ENCODE data around the gene CHD9.
A peak's percentile ranks its signal among the peaks of the same experiment; 100 is the strongest.

Gene CHD9

GRCh38 chr16:53054670-53055485 is at the start of gene CHD9:
TSS of gene CHD9 (plus strand) at chr16:53054991. CDS start at chr16:53156090, 101,099 bp downstream.
- Histone ChIP-seq H3K4me3 (ENCODE audit: insufficient read depth, low read length, poor library complexity, severe bottlenecking) (peak within 1 kb of the TSS; percentile 74), H3K27me3 (ENCODE audit: low read length) (no peaks in the 10 kb centered on the region), H3K9me2 (replicated peaks; ENCODE audit: insufficient read depth, low read length) (no peaks in the 10 kb centered on the region), H3K79me2 (ENCODE audit: insufficient read depth, low read length) (peaks cover 45% of the 10 kb centered on the region), H4K20me1 (ENCODE audit: low read depth, low read length) (no peaks in the 10 kb centered on the region), H2AFZ (ENCODE audit: low read depth, low read length, severe bottlenecking) (peak within 1 kb of the TSS; percentile 100), H3K9ac (ENCODE audit: low read length) (peak within 1 kb of the TSS; percentile 73), H3F3A (ENCODE audit: insufficient read depth) (no peaks in the 10 kb centered on the region), H3K9me3 (ENCODE audit: insufficient read depth, low read length) (no peaks in the 10 kb centered on the region), H3K27ac (ENCODE audit: low read depth, low read length) (peak within 1 kb of the TSS; percentile 37), H3K36me3 (ENCODE audit: low read length) (no peaks in the 10 kb centered on the region), H3K4me2 (ENCODE audit: low read depth, low read length, poor library complexity, severe bottlenecking) (peak within 1 kb of the TSS; percentile 89)
- peak; percentile 93 for TF ChIP-seq CTCF (IDR thresholded peaks at IDR 0.05; ENCODE audit: insufficient read depth, low read length, poor library complexity, severe bottlenecking)
- no peak for TF ChIP-seq EZH2phosphoT487 (conservative IDR thresholded peaks at IDR 0.05; ENCODE audit: low read length)

GRCh38 chr16:53007095-53007494 is 47.7 kb upstream of the CHD9 start:
- H3K79me2 ChIP-seq (ENCODE audit: insufficient read depth, low read length) = no peaks in the 10 kb centered on the region
- no peaks in the 10 kb centered on the region for H3K9me2 ChIP-seq (replicated peaks; ENCODE audit: insufficient read depth, low read length)
- H3K27me3 ChIP-seq (ENCODE audit: low read length) = no peaks in the 10 kb centered on the region
- H2AFZ ChIP-seq (ENCODE audit: low read depth, low read length, severe bottlenecking) = no peak overlapping the region
- H4K20me1 ChIP-seq (ENCODE audit: low read depth, low read length) = no peaks in the 10 kb centered on the region
- H3K9ac ChIP-seq (ENCODE audit: low read length) = no peak overlapping the region
- TF ChIP-seq CTCF (IDR thresholded peaks at IDR 0.05; ENCODE audit: insufficient read depth, low read length, poor library complexity, severe bottlenecking) = no peak
- TF ChIP-seq EZH2phosphoT487 (conservative IDR thresholded peaks at IDR 0.05; ENCODE audit: low read length) = no peak
- no peak overlapping the region for H3K4me3 ChIP-seq (ENCODE audit: insufficient read depth, low read length, poor library complexity, severe bottlenecking)
- no peaks in the 10 kb centered on the region for H3K36me3 ChIP-seq (ENCODE audit: low read length)
- no peak overlapping the region for H3K4me2 ChIP-seq (ENCODE audit: low read depth, low read length, poor library complexity, severe bottlenecking)
- H3K27ac ChIP-seq (ENCODE audit: low read depth, low read length) = no peak overlapping the region
- no peaks in the 10 kb centered on the region for H3K9me3 ChIP-seq (ENCODE audit: insufficient read depth, low read length)
- no peaks in the 10 kb centered on the region for H3F3A ChIP-seq (ENCODE audit: insufficient read depth)

- TF ChIP-seq EZH2phosphoT487 (conservative IDR thresholded peaks at IDR 0.05; ENCODE audit: low read length) = no peak
- no peak overlapping the region for H3K4me3 ChIP-seq (ENCODE audit: insufficient read depth, low read length, poor library complexity, severe bottlenecking)
- H3K36me3 ChIP-seq (ENCODE audit: low read length) = no peaks in the 10 kb centered on the region
- no peaks in the 10 kb centered on the region for H3K9me3 ChIP-seq (ENCODE audit: insufficient read depth, low read length)
- no peak overlapping the region for H3K9ac ChIP-seq (ENCODE audit: low read length)
- no peak overlapping the region for H3K27ac ChIP-seq (ENCODE audit: low read depth, low read length)
- no peaks in the 10 kb centered on the region for H3F3A ChIP-seq (ENCODE audit: insufficient read depth)
- H2AFZ ChIP-seq (ENCODE audit: low read depth, low read length, severe bottlenecking) = no peak overlapping the region
- H3K4me2 ChIP-seq (ENCODE audit: low read depth, low read length, poor library complexity, severe bottlenecking) = no peak overlapping the region
- H3K9me2 ChIP-seq (replicated peaks; ENCODE audit: insufficient read depth, low read length) = no peaks in the 10 kb centered on the region
- H4K20me1 ChIP-seq (ENCODE audit: low read depth, low read length) = no peaks in the 10 kb centered on the region
- no peaks in the 10 kb centered on the region for H3K27me3 ChIP-seq (ENCODE audit: low read length)
- H3K79me2 ChIP-seq (ENCODE audit: insufficient read depth, low read length) = no peaks in the 10 kb centered on the region
Measured at GRCh38 chr16:53014287-53014686, 40.5 kb upstream of the CHD9 start.

GRCh38 chr16:53018834-53019416 is 35.9 kb upstream of the CHD9 start:
- no peaks in the 10 kb centered on the region for H3K9me3 ChIP-seq (ENCODE audit: insufficient read depth, low read length)
- H2AFZ ChIP-seq (ENCODE audit: low read depth, low read length, severe bottlenecking) = no peak overlapping the region
- H3F3A ChIP-seq (ENCODE audit: insufficient read depth) = no peaks in the 10 kb centered on the region
- H3K27ac ChIP-seq (ENCODE audit: low read depth, low read length) = no peak overlapping the region
- no peaks in the 10 kb centered on the region for H3K9me2 ChIP-seq (replicated peaks; ENCODE audit: insufficient read depth, low read length)
- no peak for TF ChIP-seq EZH2phosphoT487 (conservative IDR thresholded peaks at IDR 0.05; ENCODE audit: low read length)
- TF ChIP-seq CTCF (IDR thresholded peaks at IDR 0.05; ENCODE audit: insufficient read depth, low read length, poor library complexity, severe bottlenecking) = no peak
- H3K4me2 ChIP-seq (ENCODE audit: low read depth, low read length, poor library complexity, severe bottlenecking) = no peak overlapping the region
- H3K27me3 ChIP-seq (ENCODE audit: low read length) = no peaks in the 10 kb centered on the region
- H3K9ac ChIP-seq (ENCODE audit: low read length) = no peak overlapping the region
- no peaks in the 10 kb centered on the region for H3K79me2 ChIP-seq (ENCODE audit: insufficient read depth, low read length)
- H3K4me3 ChIP-seq (ENCODE audit: insufficient read depth, low read length, poor library complexity, severe bottlenecking) = no peak overlapping the region
- no peaks in the 10 kb centered on the region for H3K36me3 ChIP-seq (ENCODE audit: low read length)
- H4K20me1 ChIP-seq (ENCODE audit: low read depth, low read length) = no peaks in the 10 kb centered on the region
